GM19397 (cell line): ENCODE results near the gene TAS1R3.
"Not testable (repeated sequence)": the region's sequence is repeated elsewhere in the genome, so short reads cannot be mapped to it uniquely, and the experiment has no call there.

Experiments
- ATAC-seq: cut with Tn5 transposase; IDR thresholded peaks from one replicate; pipeline ENCODE4 v1.9.1; 2021; ENCODE audit warnings: mild to moderate bottlenecking, moderate library complexity; ENCODE audit not compliant: unreplicated experiment

Gene TAS1R3

GRCh38 chr1:1364266-1364665 is 33.2 kb downstream of the TAS1R3 start:
- ATAC-seq = no peak

GRCh38 chr1:1365875-1366698 is 35.0 kb downstream of the TAS1R3 start:
- no peak for ATAC-seq

GRCh38 chr1:1366699-1367066 is 35.6 kb downstream of the TAS1R3 start:
- no peak for ATAC-seq

- no peak for ATAC-seq
Measured at GRCh38 chr1:1367315-1367714, 36.2 kb downstream of the TAS1R3 start.

- ATAC-seq = not testable (repeated sequence)
Measured at GRCh38 chr1:1370094-1370493, 39.0 kb downstream of the TAS1R3 start.

- ATAC-seq = no peak
Measured at GRCh38 chr1:1370771-1371300, 39.8 kb downstream of the TAS1R3 start.

GRCh38 chr1:1371364-1371745 is 40.3 kb downstream of the TAS1R3 start:
- ATAC-seq = no peak

- ATAC-seq = no peak
Measured at GRCh38 chr1:1371746-1372711, 40.9 kb downstream of the TAS1R3 start.

- ATAC-seq = no peak
Measured at GRCh38 chr1:1373051-1373814, 42.2 kb downstream of the TAS1R3 start.

- no peak for ATAC-seq
Measured at GRCh38 chr1:1373815-1374588, 42.9 kb downstream of the TAS1R3 start.

GRCh38 chr1:1374589-1374928 is 43.5 kb downstream of the TAS1R3 start:
- ATAC-seq = peak; percentile 5

- peak; percentile 84 for ATAC-seq
Measured at GRCh38 chr1:1374929-1375662, 44.0 kb downstream of the TAS1R3 start, which contains the start of gene AURKAIP1. Gene AURKAIP1, minus strand, starts transcription at chr1:1375207. Its CDS starts 451 bp downstream, at chr1:1374756.

GRCh38 chr1:1376551-1377226 is 45.6 kb downstream of the TAS1R3 start:
- no peak for ATAC-seq

- no peak for ATAC-seq
Measured at GRCh38 chr1:1377540-1378205, 46.6 kb downstream of the TAS1R3 start.

GRCh38 chr1:1380860-1381259 is 49.8 kb downstream of the TAS1R3 start:
- ATAC-seq = no peak

- no peak for ATAC-seq
Measured at GRCh38 chr1:1381294-1381693, 50.2 kb downstream of the TAS1R3 start.
